Sigmoid colon (tissue), 4 donors: ENCODE data around the gene RASSF4.

Experiments used
- CTCF ChIP-seq, 4 experiments: fragments of 450-650 bp in 3 of 4; fragments of 200-600 bp in 1 of 4; IDR thresholded peaks; one replicate each; pipeline ENCODE4 v1.5.1; 2016 to 2019; ENCODE audit warnings: antibody characterized with exemption in 4 of 4, mild to moderate bottlenecking in 3 of 4, moderate library complexity in 2 of 4
- EP300 ChIP-seq, 4 donors: sonication (generic); formaldehyde crosslinking; IDR thresholded peaks; one replicate each; pipeline ENCODE4 v1.6.1; 2017; ENCODE audit warnings: antibody characterized with exemption in 4 of 4
- POLR2A ChIP-seq, 2 donors: fragments of 450-650 bp; IDR thresholded peaks; one replicate each; pipeline ENCODE4 v1.6.1; 2016; ENCODE audit warnings: antibody characterized with exemption in 2 of 2, mild to moderate bottlenecking in 2 of 2, moderate library complexity in 2 of 2
- POLR2AphosphoS5 ChIP-seq, 4 donors: sonication (generic); formaldehyde crosslinking; IDR thresholded peaks; one replicate each; pipeline ENCODE4 v1.6.1; 2017; ENCODE audit warnings: antibody characterized with exemption in 4 of 4

GRCh38 chr10:44966129-44966815 lies 6.7 kb downstream of the RASSF4 start:
- TF ChIP-seq CTCF (IDR thresholded peaks at IDR 0.05) (no peak), POLR2AphosphoS5 (IDR thresholded peaks at IDR 0.05) (no peak), POLR2A (IDR thresholded peaks at IDR 0.05) (no peak), EP300 (IDR thresholded peaks at IDR 0.05) (no peak)
